ENCODE data around the gene DOP1B. TPM values are rescaled to one million over a fixed set of nuclear protein-coding genes. Genes with fewer than 3 reads are reported as not detected.

The DOP1B gene
- total and polyA plus RNA-seq, 2 of the 4 experiments (the other 2 are of a cell fraction), result 8.8 to 13.0 TPM

DNA sequence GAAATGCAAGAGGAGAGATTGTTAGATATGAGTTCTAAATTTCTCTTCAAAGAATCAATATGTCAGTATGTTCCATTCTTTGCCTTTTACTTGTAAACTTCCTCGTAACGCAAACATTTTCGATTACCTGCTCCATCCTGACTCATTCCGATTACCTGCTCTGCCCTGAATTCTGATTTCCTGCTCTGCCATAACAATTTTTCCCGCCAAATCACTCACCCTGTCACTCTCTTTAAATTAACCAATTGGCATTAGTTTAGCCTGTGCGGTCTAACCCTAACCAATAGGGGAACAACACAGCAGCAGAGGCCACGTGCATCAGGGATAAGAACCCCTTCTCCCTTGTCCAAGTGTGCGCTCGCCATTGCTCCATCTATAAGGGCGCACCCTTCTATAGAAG is 46.8 kb upstream of the DOP1B start:
- no peak overlapping the region for H3K4me3 ChIP-seq (ENCODE audit: insufficient read depth, low read depth, low read length)
- H4K5ac ChIP-seq (ENCODE audit: low read depth, low read length), result no peak overlapping the region
- no peak overlapping the region for H3K4ac ChIP-seq (ENCODE audit: low read depth, low read length)
- no peak overlapping the region for H3K23ac ChIP-seq (ENCODE audit: low read depth, low read length)
- H3K79me1 ChIP-seq (ENCODE audit: low read depth in 1 of 2, low read length in 2 of 2), result no peaks in the 10 kb centered on the region
- H3K4me2 ChIP-seq (ENCODE audit: low read depth, low read length), result no peak overlapping the region
- 0 out of 2 replicates have a peak, but pooled peaks cover 2% of the 10 kb centered on the region for H3K4me1 ChIP-seq (ENCODE audit: control insufficient read depth, insufficient read depth, low read length)
- H2AK9ac ChIP-seq (replicated peaks; ENCODE audit: low read depth, low read length, poor library complexity), result no peak overlapping the region
- TF ChIP-seq CTCF (conservative IDR thresholded peaks at IDR 0.05; ENCODE audit: low read depth, low read length), result no peak
- no peak for TF ChIP-seq FOS (IDR thresholded peaks at IDR 0.05; ENCODE audit: low read depth, low read length)
- no peak for TF ChIP-seq RAD21 (IDR thresholded peaks at IDR 0.05; ENCODE audit: low read length)
- no peak for TF ChIP-seq MAFK (IDR thresholded peaks at IDR 0.05; ENCODE audit: low read depth, low read length)
- TF ChIP-seq, protein P1, sequence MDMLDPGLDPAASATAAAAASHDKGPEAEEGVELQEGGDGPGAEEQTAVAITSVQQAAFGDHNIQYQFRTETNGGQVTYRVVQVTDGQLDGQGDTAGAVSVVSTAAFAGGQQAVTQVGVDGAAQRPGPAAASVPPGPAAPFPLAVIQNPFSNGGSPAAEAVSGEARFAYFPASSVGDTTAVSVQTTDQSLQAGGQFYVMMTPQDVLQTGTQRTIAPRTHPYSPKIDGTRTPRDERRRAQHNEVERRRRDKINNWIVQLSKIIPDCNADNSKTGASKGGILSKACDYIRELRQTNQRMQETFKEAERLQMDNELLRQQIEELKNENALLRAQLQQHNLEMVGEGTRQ (IDR thresholded peaks at IDR 0.05; ENCODE audit: low read depth, low read length), result no peak
- no peak for TF ChIP-seq BHLHE40 (IDR thresholded peaks at IDR 0.05; ENCODE audit: low read depth, low read length)
- TF ChIP-seq ELK1 (IDR thresholded peaks at IDR 0.05; ENCODE audit: borderline replicate concordance, low read depth, low read length), result no peak
- TF ChIP-seq NFE2L2 (IDR thresholded peaks at IDR 0.05; ENCODE audit: low read depth, low read length), result no peak
- TF ChIP-seq CHD1 (IDR thresholded peaks at IDR 0.05; ENCODE audit: low read depth, low read length), result no peak
- H3K9ac ChIP-seq (ENCODE audit: low read depth, low read length), result no peak overlapping the region
- no peak overlapping the region for H3K56ac ChIP-seq (ENCODE audit: extremely low read depth, insufficient read depth, low read length)
- H3K27ac ChIP-seq (ENCODE audit: insufficient read depth, low read length), result no peak overlapping the region
- H3K27me3 ChIP-seq (ENCODE audit: control insufficient read depth, insufficient read depth, low read length), result peaks cover 24% of the 10 kb centered on the region
- ChIA-PET CTCF (interaction anchor here (1.0 kb wide), 1 partner anchor 23 kb away, joined by 3 read pairs; no protein-coding TSS in a partner anchor), POLR2A (ENCODE audit: unreplicated experiment) (no interaction called here)
- no peaks in the 10 kb centered on the region for H4K20me1 ChIP-seq (ENCODE audit: insufficient read depth, low read length)
- H3K18ac ChIP-seq (ENCODE audit: low read depth, low read length), result no peak overlapping the region
- dilution Hi-C loops (cut with HindIII; ENCODE audit: low sequenced_read_pairs, unreplicated experiment) (no loop called here), in situ Hi-C loops (cut with MboI; ENCODE audit: low sequenced_read_pairs) (no loop called here), intact Hi-C loops (cut with micrococcal nuclease) (loop anchor here (5.0 to 10.0 kb wide), 2 partner anchors 165 to 268 kb away; no protein-coding TSS in a partner anchor)
- H2BK15ac ChIP-seq (ENCODE audit: low read depth, low read length), result no peak overlapping the region
- H2BK20ac ChIP-seq (ENCODE audit: low read depth, low read length), result no peak overlapping the region
- no peaks in the 10 kb centered on the region for H3K9me1 ChIP-seq (ENCODE audit: insufficient read depth, low read length)
- no peak for DNase-seq
- no TSS peak for BruUV-seq (replicated peaks)
- H3K14ac ChIP-seq (replicated peaks; ENCODE audit: low read depth, low read length), result no peak overlapping the region
- no peak overlapping the region for H2BK120ac ChIP-seq (ENCODE audit: low read depth, low read length)
- no peak overlapping the region for H4K91ac ChIP-seq (ENCODE audit: insufficient read depth, low read depth, low read length)
- H4K8ac ChIP-seq (ENCODE audit: low read depth in 2 of 2, low read length in 2 of 2), result no peak overlapping the region
- no peak for ATAC-seq (ENCODE audit: low read depth)
- no peak overlapping the region for H2BK5ac ChIP-seq (ENCODE audit: low read depth, low read length, poor library complexity, severe bottlenecking)
- H2AFZ ChIP-seq (replicated peaks; ENCODE audit: low read length, poor library complexity), result no peak overlapping the region
- H2AK5ac ChIP-seq (ENCODE audit: low read depth, low read length), result no peak overlapping the region
- no peaks in the 10 kb centered on the region; the same call in 1 of the 2 replicates for H3K9me3 ChIP-seq (ENCODE audit: control insufficient read depth, insufficient read depth, low read length)
- WGBS, 2 experiments (ENCODE audit: extremely low coverage in 2 of 2, insufficient read length in 1 of 2), result 100% methylated on average over 1 of the region's 10 CpGs; no CpG with 5 or more reads in 1 of the 2 experiments
- no peaks in the 10 kb centered on the region for H3K36me3 ChIP-seq (ENCODE audit: control insufficient read depth, insufficient read depth, low read length)

All from IMR-90 (cell line).